Sigmoid colon (tissue), 7 donors: ENCODE measurements around the gene PRUNE2. TPM values are rescaled to one million over a fixed set of nuclear protein-coding genes. Genes with fewer than 3 reads are reported as not detected.

Experiments used
- DNase-seq: peaks from one replicate; pipeline ENCODE4 v3.0.0-alpha.2; 2019
- H3K27ac ChIP-seq, 4 donors: fragments of 200-600 bp; sonication (generic); one replicate each; pipeline ENCODE4 v1.5.1; 2016 to 2019; ENCODE audit warnings: mild to moderate bottlenecking in 1 of 4
- H3K27me3 ChIP-seq, 3 donors: fragments of 200-600 bp; sonication (generic); one replicate each; pipeline ENCODE4 v1.5.1; 2019; ENCODE audit warnings: mild to moderate bottlenecking in 1 of 3
- H3K36me3 ChIP-seq, 4 donors: fragments of 200-600 bp; sonication (generic); one replicate each; pipeline ENCODE4 v1.5.1; 2016 to 2019
- H3K4me1 ChIP-seq, 4 donors: fragments of 200-600 bp; sonication (generic); one replicate each; pipeline ENCODE4 v1.5.1; 2017 to 2019
- H3K4me3 ChIP-seq, 4 donors: fragments of 200-600 bp; sonication (generic); one replicate each; pipeline ENCODE4 v1.5.1; 2017 to 2019; ENCODE audit warnings: mild to moderate bottlenecking in 2 of 4, moderate library complexity in 1 of 4
- H3K9me3 ChIP-seq, 4 donors: fragments of 200-600 bp in 3 of 4; sonication (generic) in 3 of 4; one replicate each; pipeline versions ENCODE4 v1.5.1 to v1.6.1; 2013 to 2019
- EP300 ChIP-seq, 4 donors: sonication (generic); formaldehyde crosslinking; IDR thresholded peaks; one replicate each; pipeline ENCODE4 v1.6.1; 2017; ENCODE audit warnings: antibody characterized with exemption in 4 of 4
- POLR2A ChIP-seq, 2 donors: fragments of 450-650 bp; IDR thresholded peaks; one replicate each; pipeline ENCODE4 v1.6.1; 2016; ENCODE audit warnings: antibody characterized with exemption in 2 of 2, mild to moderate bottlenecking in 2 of 2, moderate library complexity in 2 of 2
- POLR2AphosphoS5 ChIP-seq, 4 donors: sonication (generic); formaldehyde crosslinking; IDR thresholded peaks; one replicate each; pipeline ENCODE4 v1.6.1; 2017; ENCODE audit warnings: antibody characterized with exemption in 4 of 4
- WGBS, 2 donors: extraction: QIAGEN DNeasy Blood & Tissue Kit; methylation state at CpG; one replicate each; pipeline ENCODE4 v1.1.7; 2013; 5-methylcytosine and 5-hydroxymethylcytosine counted together
- intact Hi-C: fragments of 100-400 bp; cut with DNase I; formaldehyde crosslinking; loops from one replicate; pipeline ENCODE4 v1.15.1; 2023
- polyA plus RNA-seq, 3 donors: library from polyadenylated mRNA; stranded (reverse); fragments of 200-250 nt; gene quantifications; one replicate each; pipeline ENCODE4 v1.2.3, GENCODE V29; 2013
- total RNA-seq, 4 donors: library from RNA; depleted of rRNA; stranded (reverse); fragments of >200 nt; gene quantifications; one replicate each; pipeline ENCODE4 v1.1.0, GENCODE V29; 2016
- TF ChIP-seq, protein P1 (sequence below), 4 experiments: fragments of 450-650 bp in 3 of 4; fragments of 200-600 bp in 1 of 4; IDR thresholded peaks; one replicate each; pipeline ENCODE4 v1.5.1; 2016 to 2019; ENCODE audit warnings: antibody characterized with exemption in 4 of 4, mild to moderate bottlenecking in 3 of 4, moderate library complexity in 2 of 4
- donor health status: healthy with polysubstance abuse.
- donor health status: Bipolar disorder and iron deficiency.
- donor health status: healthy.

Gene PRUNE2
- total and polyA plus RNA-seq, 7 donors = 7.4 to 536 (median 440) TPM

DNA sequence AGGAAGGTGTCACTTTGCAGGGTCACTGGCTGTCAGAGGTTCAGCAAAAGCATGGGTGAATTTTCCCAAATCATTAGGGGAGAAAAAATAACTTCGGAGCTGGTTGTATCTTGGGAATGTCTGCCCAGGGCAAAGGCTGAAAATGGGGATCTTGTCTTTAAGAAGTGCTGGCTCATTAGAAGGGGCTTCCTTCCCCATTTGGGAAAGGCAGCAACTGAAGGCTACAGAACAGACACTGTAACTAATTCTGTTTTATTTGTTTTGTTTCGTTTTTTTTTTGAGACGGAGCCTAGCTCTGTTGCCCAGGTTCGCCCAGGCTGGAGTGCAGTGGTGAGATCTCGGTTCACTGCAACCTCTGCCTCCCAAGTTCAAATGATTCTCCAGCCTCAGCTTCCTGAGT is 212.0 kb downstream of the PRUNE2 start:
- H3K27ac ChIP-seq = no peak overlapping the region
- TF ChIP-seq, protein P1, sequence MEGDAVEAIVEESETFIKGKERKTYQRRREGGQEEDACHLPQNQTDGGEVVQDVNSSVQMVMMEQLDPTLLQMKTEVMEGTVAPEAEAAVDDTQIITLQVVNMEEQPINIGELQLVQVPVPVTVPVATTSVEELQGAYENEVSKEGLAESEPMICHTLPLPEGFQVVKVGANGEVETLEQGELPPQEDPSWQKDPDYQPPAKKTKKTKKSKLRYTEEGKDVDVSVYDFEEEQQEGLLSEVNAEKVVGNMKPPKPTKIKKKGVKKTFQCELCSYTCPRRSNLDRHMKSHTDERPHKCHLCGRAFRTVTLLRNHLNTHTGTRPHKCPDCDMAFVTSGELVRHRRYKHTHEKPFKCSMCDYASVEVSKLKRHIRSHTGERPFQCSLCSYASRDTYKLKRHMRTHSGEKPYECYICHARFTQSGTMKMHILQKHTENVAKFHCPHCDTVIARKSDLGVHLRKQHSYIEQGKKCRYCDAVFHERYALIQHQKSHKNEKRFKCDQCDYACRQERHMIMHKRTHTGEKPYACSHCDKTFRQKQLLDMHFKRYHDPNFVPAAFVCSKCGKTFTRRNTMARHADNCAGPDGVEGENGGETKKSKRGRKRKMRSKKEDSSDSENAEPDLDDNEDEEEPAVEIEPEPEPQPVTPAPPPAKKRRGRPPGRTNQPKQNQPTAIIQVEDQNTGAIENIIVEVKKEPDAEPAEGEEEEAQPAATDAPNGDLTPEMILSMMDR (IDR thresholded peaks at IDR 0.05) = no peak
- no peak for TF ChIP-seq POLR2A (IDR thresholded peaks at IDR 0.05)
- TF ChIP-seq EP300 (IDR thresholded peaks at IDR 0.05) = no peak
- no peak for TF ChIP-seq POLR2AphosphoS5 (IDR thresholded peaks at IDR 0.05)
- H3K36me3 ChIP-seq = peaks cover 0 to 30% (median 0%) of the 10 kb centered on the region in 4 donors
- no peak for DNase-seq
- intact Hi-C loops = no loop called here
- H3K27me3 ChIP-seq = no peaks in the 10 kb centered on the region
- no peaks in the 10 kb centered on the region for H3K9me3 ChIP-seq
- peaks cover 0 to 40% (median 18%) of the 10 kb centered on the region in 4 donors for H3K4me1 ChIP-seq
- no peak overlapping the region for H3K4me3 ChIP-seq
- 71 to 84% methylated on average over 5 of the region's 5 CpGs for WGBS, 2 donors

DNA sequence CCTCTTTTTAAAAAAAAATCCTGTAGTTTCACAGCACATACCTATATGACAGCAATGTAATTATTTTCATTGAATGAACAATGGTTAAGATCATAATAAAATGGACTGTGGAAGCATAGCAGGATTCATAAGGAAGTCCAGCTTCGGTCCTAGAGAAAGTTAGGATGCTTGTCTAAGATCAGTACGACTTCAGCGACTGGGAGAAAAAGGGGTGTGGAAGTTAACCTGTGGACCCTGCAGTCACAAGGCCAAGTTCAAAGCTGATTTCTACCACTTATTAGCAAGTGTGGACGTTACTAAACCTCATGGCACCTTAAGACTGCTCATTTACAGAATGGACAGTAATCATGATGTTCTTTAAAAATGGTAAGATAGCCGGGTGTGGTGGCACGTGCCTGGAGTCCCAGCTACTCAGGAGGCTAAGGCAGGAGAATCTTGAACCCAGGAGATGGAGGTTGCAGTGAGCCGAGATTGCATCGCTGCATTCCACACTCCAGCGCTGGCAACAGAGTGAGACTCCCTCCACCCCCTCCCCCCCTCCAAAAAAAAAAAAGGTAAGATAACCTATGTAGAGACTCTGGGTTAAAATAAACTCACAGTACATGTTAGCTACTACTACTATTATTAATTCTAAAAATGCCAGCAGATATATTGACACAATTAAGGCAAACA is 213.3 kb downstream of the PRUNE2 start:
- Histone ChIP-seq H3K4me1 (peaks cover 0 to 51% (median 23%) of the 10 kb centered on the region in 4 donors), H3K9me3 (no peaks in the 10 kb centered on the region), H3K27ac (peak overlapping the region in 2 of 4 donors; percentile 9 to 32), H3K36me3 (peaks cover 0 to 18% (median 0%) of the 10 kb centered on the region in 4 donors), H3K4me3 (peak overlapping the region in 1 of 4 donors; percentile 22), H3K27me3 (no peaks in the 10 kb centered on the region)
- no peak for TF ChIP-seq EP300 (IDR thresholded peaks at IDR 0.05)
- TF ChIP-seq POLR2AphosphoS5 (IDR thresholded peaks at IDR 0.05) = no peak
- no peak for TF ChIP-seq POLR2A (IDR thresholded peaks at IDR 0.05)
- TF ChIP-seq, protein P1 (IDR thresholded peaks at IDR 0.05) = no peak
- 40 to 78% methylated on average over 9 of the region's 9 CpGs for WGBS, 2 donors
- no peak for DNase-seq
- intact Hi-C loops = no loop called here

DNA sequence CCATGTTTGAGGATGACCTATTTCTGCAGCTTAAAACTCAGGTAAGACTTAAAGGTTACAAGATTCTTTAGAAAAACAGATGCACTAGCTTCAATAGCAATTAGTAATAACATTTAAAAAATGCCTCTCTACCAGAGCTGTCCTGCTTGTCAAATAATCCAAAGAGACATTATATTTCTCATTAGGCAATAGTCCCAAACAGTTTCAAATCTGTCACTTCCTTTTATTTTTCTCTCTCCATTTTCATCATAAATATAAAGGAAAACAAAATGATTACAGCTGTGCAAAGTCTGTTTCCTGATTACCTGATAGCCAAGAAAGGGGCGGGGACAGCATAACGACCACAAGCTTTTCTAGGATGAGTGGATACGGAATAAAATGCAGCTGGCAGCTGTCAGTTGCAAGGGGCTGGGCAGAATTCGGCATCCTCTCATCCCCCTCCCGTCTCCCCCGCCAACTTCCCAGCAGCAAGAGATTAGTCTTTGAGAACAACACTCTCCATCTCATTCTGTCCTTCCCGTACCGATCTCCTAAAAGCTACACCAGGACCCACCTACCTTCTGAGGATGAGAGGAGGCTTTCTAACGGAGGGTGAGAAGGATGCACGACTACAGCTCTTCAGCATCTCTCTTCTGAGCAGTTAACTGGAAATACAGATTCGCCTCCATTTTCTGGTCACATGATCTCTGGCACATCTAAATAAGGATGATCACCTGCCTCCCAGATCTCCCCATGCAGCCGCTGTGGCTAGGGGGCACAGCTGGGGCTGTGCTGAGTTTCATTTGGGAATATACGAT is 214.2 kb downstream of the PRUNE2 start:
- no peak for DNase-seq
- Histone ChIP-seq H3K27me3 (no peaks in the 10 kb centered on the region), H3K4me1 (peaks cover 0 to 56% (median 23%) of the 10 kb centered on the region in 4 donors), H3K36me3 (peaks cover 0 to 13% (median 0%) of the 10 kb centered on the region in 4 donors), H3K9me3 (no peaks in the 10 kb centered on the region), H3K27ac (peak overlapping the region in 3 of 4 donors; percentile 9 to 32 (median 12)), H3K4me3 (peak overlapping the region in 2 of 4 donors; percentile 22 to 24)
- TF ChIP-seq EP300 (IDR thresholded peaks at IDR 0.05) = no peak
- intact Hi-C loops = no loop called here
- WGBS, 2 donors = 4 to 21% methylated on average over 13 of the region's 13 CpGs

DNA sequence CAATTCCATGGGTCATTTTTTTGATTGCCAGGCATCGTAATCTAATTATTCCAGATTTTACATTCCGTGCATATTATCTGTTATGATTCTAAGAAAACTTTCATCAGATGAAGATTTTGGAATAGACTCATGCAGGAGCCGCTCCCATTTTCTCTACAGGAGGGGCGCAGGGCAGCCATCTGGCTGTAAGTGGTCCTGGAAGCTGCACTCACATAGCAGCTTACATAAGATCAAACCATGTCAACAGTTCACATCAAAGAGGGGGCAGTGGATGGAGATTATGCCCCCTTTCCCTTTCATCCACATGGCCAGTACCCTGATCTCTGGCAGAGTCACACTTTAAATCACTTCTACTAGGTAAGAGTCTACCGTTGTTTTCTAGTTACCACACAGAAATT is 214.9 kb downstream of the PRUNE2 start:
- H3K36me3 ChIP-seq = peaks cover 0 to 9% (median 0%) of the 10 kb centered on the region in 4 donors
- no peaks in the 10 kb centered on the region for H3K27me3 ChIP-seq
- 54 to 83% methylated on average over 5 of the region's 5 CpGs for WGBS, 2 donors
- intact Hi-C loops = no loop called here
- H3K4me3 ChIP-seq = no peak overlapping the region
- no peaks in the 10 kb centered on the region for H3K9me3 ChIP-seq
- no peak for DNase-seq
- H3K27ac ChIP-seq = no peak overlapping the region
- H3K4me1 ChIP-seq = peaks cover 0 to 56% (median 23%) of the 10 kb centered on the region in 4 donors
- no peak for TF ChIP-seq POLR2A (IDR thresholded peaks at IDR 0.05)
- no peak for TF ChIP-seq POLR2AphosphoS5 (IDR thresholded peaks at IDR 0.05)
- TF ChIP-seq EP300 (IDR thresholded peaks at IDR 0.05) = no peak
- TF ChIP-seq, protein P1 (IDR thresholded peaks at IDR 0.05) = no peak
